IMR-90 (cell line): ENCODE results near the gene SLC10A3. TPM values are rescaled to one million over a fixed set of nuclear protein-coding genes. Genes with fewer than 3 reads are reported as not detected.

Source experiments
- ATAC-seq: fragments of 200-7000 bp; cut with Tn5 transposase; 2 replicates; pipeline ENCODE4 v1.9.1; 2020; ENCODE audit warnings: low read depth, mild to moderate bottlenecking, moderate library complexity
- BruUV-seq: library from RNA; stranded (reverse); fragments of 400-500 nt; replicated peaks from 2 replicates; lab custom pipeline; 2021; lab: Mats Ljungman, UMichigan
- CTCF ChIA-PET: fragments of 300-600 bp; formaldehyde crosslinking; extraction: SDS; loops from one replicate; lab custom pipeline; 2021; ENCODE audit warnings: antibody characterized with exemption; lab: Yijun Ruan, JAX
- POLR2A ChIA-PET: fragments of 300-600 bp; sonication (Branson Sonifier 250); formaldehyde crosslinking; loops from one replicate; lab custom pipeline; 2022; ENCODE audit warnings: antibody characterized with exemption; ENCODE audit not compliant: unreplicated experiment; lab: Charles Lee
- DNase-seq: peaks from one replicate; pipeline ENCODE4 v3.0.0; 2013
- H2AFZ ChIP-seq: replicated peaks from 2 replicates; pipeline ENCODE3; 2013; ENCODE audit warnings: low read length, mild to moderate bottlenecking; ENCODE audit not compliant: poor library complexity
- H2AK5ac ChIP-seq: 2 replicates; pipeline ENCODE4 v1.6.1; 2013; ENCODE audit warnings: low read depth, low read length, inconsistent platforms
- H2AK9ac ChIP-seq: replicated peaks from 2 replicates; pipeline ENCODE3; 2013; ENCODE audit warnings: mild to moderate bottlenecking, low read depth, low read length, moderate library complexity; ENCODE audit not compliant: poor library complexity
- H2BK120ac ChIP-seq: 2 replicates; pipeline ENCODE4 v1.6.1; 2013; ENCODE audit warnings: low read depth, low read length, inconsistent platforms
- H2BK15ac ChIP-seq: 3 replicates; pipeline ENCODE4 v1.6.1; 2013; ENCODE audit warnings: low read depth, low read length, inconsistent platforms
- H2BK20ac ChIP-seq: 2 replicates; pipeline ENCODE4 v1.6.1; 2013; ENCODE audit warnings: low read depth, mild to moderate bottlenecking, inconsistent platforms, low read length, moderate library complexity
- H2BK5ac ChIP-seq: 2 replicates; pipeline ENCODE4 v1.6.1; 2013; ENCODE audit warnings: mild to moderate bottlenecking, low read depth, low read length, inconsistent platforms; ENCODE audit not compliant: poor library complexity, severe bottlenecking
- H3K14ac ChIP-seq: replicated peaks from 2 replicates; pipeline ENCODE4 v1.6.1; 2013; ENCODE audit warnings: low read depth, low read length, inconsistent platforms
- H3K18ac ChIP-seq: 2 replicates; pipeline ENCODE4 v1.6.1; 2013; ENCODE audit warnings: low read depth, low read length, control low read depth
- H3K23ac ChIP-seq: 2 replicates; pipeline ENCODE4 v1.6.1; 2013; ENCODE audit warnings: low read depth, low read length, inconsistent platforms
- H3K27ac ChIP-seq: 2 replicates; pipeline ENCODE4 v1.5.1; 2013; ENCODE audit warnings: mild to moderate bottlenecking, control low read depth, low read length; ENCODE audit not compliant: insufficient read depth
- H3K27me3 ChIP-seq: 2 replicates; pipeline ENCODE4 v1.6.1; 2013; ENCODE audit warnings: low read length; ENCODE audit not compliant: control insufficient read depth, insufficient read depth
- H3K36me3 ChIP-seq: 2 replicates; pipeline ENCODE4 v1.6.1; 2013; ENCODE audit warnings: low read length, mixed read lengths; ENCODE audit not compliant: control insufficient read depth, insufficient read depth
- H3K4ac ChIP-seq: 2 replicates; pipeline ENCODE4 v1.6.1; 2013; ENCODE audit warnings: low read depth, low read length, inconsistent platforms
- H3K4me1 ChIP-seq: 2 replicates; pipeline ENCODE4 v1.6.1; 2013; ENCODE audit warnings: low read length, mixed read lengths; ENCODE audit not compliant: control insufficient read depth, insufficient read depth
- H3K4me2 ChIP-seq: 2 replicates; pipeline ENCODE4 v1.6.1; 2013; ENCODE audit warnings: low read depth, mild to moderate bottlenecking, control low read depth, low read length, moderate library complexity
- H3K4me3 ChIP-seq: 2 replicates; pipeline ENCODE4 v1.5.1; 2013; ENCODE audit warnings: low read depth, mild to moderate bottlenecking, control low read depth, low read length, moderate library complexity; ENCODE audit not compliant: insufficient read depth
- H3K56ac ChIP-seq: 2 replicates; pipeline ENCODE4 v1.6.1; 2013; ENCODE audit warnings: low read length, inconsistent platforms; ENCODE audit not compliant: insufficient read depth; ENCODE audit errors: extremely low read depth
- H3K79me1 ChIP-seq, 2 experiments: 2 replicates each; pipeline ENCODE4 v1.6.1; 2013; ENCODE audit warnings: low read length in 2 of 2, inconsistent platforms in 1 of 2, low read depth in 1 of 2
- H3K9ac ChIP-seq: 2 replicates; pipeline ENCODE4 v1.6.1; 2013; ENCODE audit warnings: low read depth, low read length, control low read depth
- H3K9me1 ChIP-seq: 2 replicates; pipeline ENCODE4 v1.6.1; 2013; ENCODE audit warnings: low read length, inconsistent platforms; ENCODE audit not compliant: insufficient read depth
- H3K9me3 ChIP-seq: 2 replicates; pipeline ENCODE4 v1.6.1; 2013; ENCODE audit warnings: low read length; ENCODE audit not compliant: control insufficient read depth, insufficient read depth
- H4K20me1 ChIP-seq: 2 replicates; pipeline ENCODE4 v1.6.1; 2013; ENCODE audit warnings: low read length, inconsistent platforms; ENCODE audit not compliant: insufficient read depth
- H4K5ac ChIP-seq: 2 replicates; pipeline ENCODE4 v1.6.1; 2013; ENCODE audit warnings: mild to moderate bottlenecking, low read depth, low read length, control low read depth
- H4K8ac ChIP-seq, 2 experiments: 2 replicates each; pipeline ENCODE4 v1.6.1; 2013; ENCODE audit warnings: low read depth in 2 of 2, low read length in 2 of 2, control low read depth in 1 of 2, inconsistent platforms in 1 of 2
- H4K91ac ChIP-seq: 2 replicates; pipeline ENCODE4 v1.6.1; 2013; ENCODE audit warnings: low read depth, low read length, inconsistent platforms; ENCODE audit not compliant: insufficient read depth
- MAFK ChIP-seq: IDR thresholded peaks from 2 replicates; pipeline ENCODE4 v1.6.1; 2012; ENCODE audit warnings: low read depth, low read length, improper control_type of control experiment
- MXI1 ChIP-seq: IDR thresholded peaks from 2 replicates; pipeline ENCODE4 v1.6.1; 2012; ENCODE audit warnings: low read depth, mild to moderate bottlenecking, low read length, moderate library complexity, borderline replicate concordance
- RAD21 ChIP-seq: IDR thresholded peaks from 2 replicates; pipeline ENCODE4 v1.6.1; 2012; ENCODE audit warnings: low read length, improper control_type of control experiment
- RCOR1 ChIP-seq: IDR thresholded peaks from 2 replicates; pipeline ENCODE4 v1.6.1; 2012; ENCODE audit warnings: mild to moderate bottlenecking, low read length, improper control_type of control experiment; ENCODE audit not compliant: insufficient replicate concordance
- USF2 ChIP-seq: fragments of 150-350 bp; IDR thresholded peaks from 2 replicates; pipeline ENCODE4 v1.6.1; 2017; ENCODE audit warnings: mild to moderate bottlenecking, antibody characterized with exemption, low read length, low read depth
- WGBS, 2 experiments: methylation state at CpG; one replicate each; pipeline versions ENCODE4 v1.1.5 to v1.1.7; 2013; ENCODE audit warnings: missing lambda C conversion rate in 2 of 2; ENCODE audit not compliant: insufficient read length in 1 of 2; ENCODE audit errors: extremely low coverage in 2 of 2; 5-methylcytosine and 5-hydroxymethylcytosine counted together
- dilution Hi-C: fragments of 300-500 bp; cut with HindIII; formaldehyde crosslinking; loops from one replicate; pipeline ENCODE4 v1.14.3; 2018; ENCODE audit warnings: low sequenced_read_pairs; ENCODE audit not compliant: unreplicated experiment
- in situ Hi-C: fragments of 300-500 bp; cut with MboI; formaldehyde crosslinking; loops from 3 replicates; pipeline ENCODE4 v1.14.3; 2019; ENCODE audit warnings: low sequenced_read_pairs, inconsistent platforms, mixed read lengths
- intact Hi-C: fragments of 100-400 bp; cut with micrococcal nuclease; formaldehyde crosslinking; loops from 2 replicates; pipeline ENCODE4 v1.10.0; 2022
- microRNA-seq, 2 experiments: library from miRNA; stranded (forward) in 1 of 2; unstranded in 1 of 2; fragments of 10-50 nt in 1 of 2; fragments of <30 nt in 1 of 2; gene quantifications in 1 of 2; microRNA quantifications in 1 of 2; one replicate each; pipeline versions ENCODE3 to v1.1.0; 2013 to 2020; ENCODE audit not compliant: insufficient read depth in 1 of 2, insufficient read length in 1 of 2, unreplicated experiment in 1 of 2
- polyA plus RNA-seq, 3 experiments: library from polyadenylated mRNA; depleted of rRNA; stranded (reverse); fragments of >200 nt; gene quantifications; 2 replicates each; pipeline ENCODE4 v1.2.3, GENCODE V29; 2012; ENCODE audit warnings: low replicate concordance in 1 of 3
- small RNA-seq, 5 experiments: library from RNA; depleted of rRNA; stranded (forward); fragments of <200 nt; gene quantifications; one replicate each; pipeline ENCODE3, GENCODE V24; 2012
- total RNA-seq: library from RNA; depleted of rRNA; stranded (reverse); fragments of >200 nt; gene quantifications from 2 replicates; pipeline ENCODE4 v1.2.3, GENCODE V29; 2012; rRNA removed

Gene SLC10A3
- total and polyA plus RNA-seq, 2 of the 4 experiments (the other 2 are of a cell fraction): 15.2 to 24.6 TPM

DNA sequence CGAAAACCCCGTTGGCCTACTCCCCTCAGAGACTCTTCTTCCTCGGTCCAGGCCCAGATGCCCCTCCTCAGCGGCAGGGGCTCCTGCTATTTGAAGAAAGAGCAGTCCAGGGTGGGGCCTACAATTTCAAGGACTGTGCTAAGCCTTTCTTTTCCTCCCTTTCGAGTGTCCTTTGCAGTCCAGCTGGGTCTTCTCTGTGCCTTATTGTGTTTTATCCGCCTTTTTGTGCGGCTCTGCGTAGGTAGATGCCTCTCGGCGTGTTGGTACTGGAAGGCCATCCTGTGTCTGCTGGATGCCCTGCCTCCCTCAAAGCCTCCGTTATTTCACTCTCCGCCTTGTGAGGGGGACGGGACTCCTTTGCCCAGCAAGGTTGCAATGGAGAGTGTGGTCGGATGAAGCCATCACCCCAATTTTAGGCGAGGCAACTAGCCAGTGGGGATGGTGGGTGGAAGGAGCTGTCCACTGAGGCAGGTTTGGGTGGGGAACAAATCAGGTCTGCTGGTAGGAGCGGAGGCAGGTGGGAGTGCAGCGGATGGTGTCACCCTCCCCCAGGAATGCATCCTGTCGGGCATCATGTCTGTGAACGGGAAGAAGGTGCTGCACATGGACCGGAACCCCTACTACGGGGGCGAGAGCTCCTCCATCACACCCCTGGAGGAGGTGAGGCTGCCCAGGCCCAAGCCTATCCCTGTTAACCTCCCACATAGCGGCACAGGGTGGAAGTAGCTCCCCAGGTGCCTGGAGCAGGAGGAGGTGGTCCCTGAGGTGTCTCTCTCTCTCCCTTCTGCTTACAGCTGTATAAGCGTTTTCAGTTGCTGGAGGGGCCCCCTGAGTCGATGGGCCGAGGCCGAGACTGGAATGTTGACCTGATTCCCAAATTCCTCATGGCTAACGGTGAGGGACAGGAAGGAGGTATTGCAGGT lies 52.2 kb downstream of the SLC10A3 start:
- ATAC-seq (peak; percentile 2; the same call in 1 of the 2 replicates), DNase-seq (no peak)
- Histone ChIP-seq H3K4me3 (peak overlapping the region; percentile 98), H3K4me1 (peaks cover 3% of the 10 kb centered on the region), H2BK5ac (peak overlapping the region; percentile 100), H3K36me3 (peaks cover 52% of the 10 kb centered on the region), H4K20me1 (peaks cover 14% of the 10 kb centered on the region), H3K9me1 (no peaks in the 10 kb centered on the region), H2AFZ (peak overlapping the region; percentile 43), H2AK5ac (peak overlapping the region; percentile 81), H3K9me3 (no peaks in the 10 kb centered on the region; the same call in 1 of the 2 replicates), H2BK15ac (no peak overlapping the region; the same call in 2 of the 3 replicates), H4K8ac (peak overlapping the region; percentile 13 to 86; a peak in 2 of 4 replicates), H3K27ac (peak overlapping the region; percentile 95), H3K23ac (peak overlapping the region; percentile 33), H3K4ac (peak overlapping the region; percentile 89), H3K9ac (peak overlapping the region; percentile 86), H3K14ac (peak overlapping the region; percentile 48), H4K91ac (peak overlapping the region; percentile 56), H3K27me3 (no peaks in the 10 kb centered on the region), H3K56ac (peak overlapping the region; percentile 71), H2BK20ac (no peak overlapping the region), H4K5ac (peak overlapping the region; percentile 35), H3K79me1 (peaks cover 0 to 12% of the 10 kb centered on the region in 2 experiments; a peak in 1 of 4 replicates), H2BK120ac (no peak overlapping the region), H2AK9ac (peak overlapping the region; percentile 78), H3K18ac (no peak overlapping the region), H3K4me2 (peak overlapping the region; percentile 95)
- no peak for TF ChIP-seq MAFK
- TF ChIP-seq USF2: no peak
- TF ChIP-seq RAD21: no peak
- no peak for TF ChIP-seq RCOR1
- no peak for TF ChIP-seq MXI1
- in situ Hi-C loops (no loop called here), intact Hi-C loops (no loop called here), dilution Hi-C loops (no loop called here)
- 52% methylated on average over 6 of the region's 28 CpGs; no CpG with 5 or more reads in 1 of the 2 experiments for WGBS, 2 experiments
- no TSS peak for BruUV-seq
- ChIA-PET POLR2A (interaction anchor here (1.5 kb wide), 1 partner anchor 9 kb away, joined by 3 read pairs; no protein-coding TSS in a partner anchor), CTCF (interaction anchor here (0.6 kb wide), 1 partner anchor 14 kb away, joined by 5 read pairs; no protein-coding TSS in a partner anchor)

Small RNAs within 50 kb of the gene (microRNA-seq; reads per million reads assigned to microRNA genes)
- gene MIR6858 (ENCODE audit: insufficient read depth in 1 of 2, insufficient read length in 1 of 2, unreplicated experiment in 1 of 2): 0 to 3.3 reads per million in 2 experiments
- gene RN7SL697P (ENCODE audit: insufficient read depth, insufficient read length): not detected

Small RNAs within 50 kb of the gene (small RNA-seq; reads per million reads assigned to genes)
- gene MIR6858 (0 reads per million in 5 experiments), gene RN7SL697P (0 reads per million in 5 experiments)

Other genes with a start within 250 kb of the SLC10A3 start
- gene OPN1MW3, start 233.0 kb downstream of the SLC10A3 start, total RNA-seq: not detected in 2 replicates
- not detected in 2 replicates for gene OPN1MW3, start 233.0 kb downstream of the SLC10A3 start, polyA plus RNA-seq (2012; rRNA removed)
- gene TEX28, start 195.5 kb downstream of the SLC10A3 start, total RNA-seq: not detected in 2 replicates
- gene TEX28, start 195.5 kb downstream of the SLC10A3 start, polyA plus RNA-seq (2012; rRNA removed): not detected in 2 replicates
- gene TKTL1, start 194.8 kb downstream of the SLC10A3 start, total RNA-seq: not detected in 2 replicates
- not detected in 2 replicates for gene TKTL1, start 194.8 kb downstream of the SLC10A3 start, polyA plus RNA-seq (2012; rRNA removed)
- 1,356 and 1,443 TPM in 2 replicates for gene FLNA, start 116.0 kb downstream of the SLC10A3 start, total RNA-seq
- 1,357 and 1,435 TPM in 2 replicates for gene FLNA, start 116.0 kb downstream of the SLC10A3 start, polyA plus RNA-seq (2012; rRNA removed)
- 9.9 and 11.4 TPM in 2 replicates for gene EMD, start 111.3 kb downstream of the SLC10A3 start, total RNA-seq
- 68.8 and 80.6 TPM in 2 replicates for gene EMD, start 111.3 kb downstream of the SLC10A3 start, polyA plus RNA-seq (2012; rRNA removed)
- gene RPL10, start 92.3 kb downstream of the SLC10A3 start, total RNA-seq: 1,582 and 1,900 TPM in 2 replicates
- gene RPL10, start 92.3 kb downstream of the SLC10A3 start, polyA plus RNA-seq (2012; rRNA removed): 4,696 and 7,467 TPM in 2 replicates
- gene DNASE1L1, start 81.4 kb downstream of the SLC10A3 start, total RNA-seq: 42.5 and 51.4 TPM in 2 replicates
- 54.7 and 55.5 TPM in 2 replicates for gene DNASE1L1, start 81.4 kb downstream of the SLC10A3 start, polyA plus RNA-seq (2012; rRNA removed)
- gene TAFAZZIN, start 79.1 kb downstream of the SLC10A3 start, total RNA-seq: 4.4 and 4.8 TPM in 2 replicates
- gene TAFAZZIN, start 79.1 kb downstream of the SLC10A3 start, polyA plus RNA-seq (2012; rRNA removed): 24.4 and 26.6 TPM in 2 replicates
- gene ATP6AP1, start 62.0 kb downstream of the SLC10A3 start, total RNA-seq: 13.8 and 13.9 TPM in 2 replicates
- 96.7 and 98.4 TPM in 2 replicates for gene ATP6AP1, start 62.0 kb downstream of the SLC10A3 start, polyA plus RNA-seq (2012; rRNA removed)
- 113 and 117 TPM in 2 replicates for gene GDI1, start 53.5 kb downstream of the SLC10A3 start, total RNA-seq
- gene GDI1, start 53.5 kb downstream of the SLC10A3 start, polyA plus RNA-seq (2012; rRNA removed): 291 and 331 TPM in 2 replicates
- gene FAM50A, start 46.5 kb downstream of the SLC10A3 start, total RNA-seq: 46.4 and 65.5 TPM in 2 replicates
- gene FAM50A, start 46.5 kb downstream of the SLC10A3 start, polyA plus RNA-seq (2012; rRNA removed): 107 and 119 TPM in 2 replicates
- 4.3 and 8.1 TPM in 2 replicates for gene PLXNA3, start 32.3 kb downstream of the SLC10A3 start, total RNA-seq
- 111 and 126 TPM in 2 replicates for gene PLXNA3, start 32.3 kb downstream of the SLC10A3 start, polyA plus RNA-seq (2012; rRNA removed)
- gene LAGE3, start 11.3 kb downstream of the SLC10A3 start, total RNA-seq: 3.6 and 6.4 TPM in 2 replicates
- gene LAGE3, start 11.3 kb downstream of the SLC10A3 start, polyA plus RNA-seq (2012; rRNA removed): 14.8 and 17.6 TPM in 2 replicates
- gene UBL4A, start 4.0 kb downstream of the SLC10A3 start, total RNA-seq: 21.4 and 28.3 TPM in 2 replicates
- gene UBL4A, start 4.0 kb downstream of the SLC10A3 start, polyA plus RNA-seq (2012; rRNA removed): 22.2 and 24.6 TPM in 2 replicates
- 14.0 and 15.0 TPM in 2 replicates for gene FAM3A, start 25.6 kb upstream of the SLC10A3 start, total RNA-seq
- 47.2 and 52.0 TPM in 2 replicates for gene FAM3A, start 25.6 kb upstream of the SLC10A3 start, polyA plus RNA-seq (2012; rRNA removed)
- gene G6PD, start 56.2 kb upstream of the SLC10A3 start, total RNA-seq: 60.0 and 77.1 TPM in 2 replicates
- gene G6PD, start 56.2 kb upstream of the SLC10A3 start, polyA plus RNA-seq (2012; rRNA removed): 174 and 213 TPM in 2 replicates
- gene IKBKG, start 57.0 kb upstream of the SLC10A3 start, total RNA-seq: 13.9 and 16.5 TPM in 2 replicates
- 38.2 and 41.3 TPM in 2 replicates for gene IKBKG, start 57.0 kb upstream of the SLC10A3 start, polyA plus RNA-seq (2012; rRNA removed)
- not detected in 2 replicates for gene CTAG1A, start 94.5 kb upstream of the SLC10A3 start, total RNA-seq
- not detected in 2 replicates for gene CTAG1A, start 94.5 kb upstream of the SLC10A3 start, polyA plus RNA-seq (2012; rRNA removed)
- not detected in 2 replicates for gene CTAG1B, start 128.7 kb upstream of the SLC10A3 start, total RNA-seq
- gene CTAG1B, start 128.7 kb upstream of the SLC10A3 start, polyA plus RNA-seq (2012; rRNA removed): not detected in 2 replicates
- 23.6 and 27.1 TPM in 2 replicates for gene CTAG2, start 162.9 kb upstream of the SLC10A3 start, total RNA-seq
- gene CTAG2, start 162.9 kb upstream of the SLC10A3 start, polyA plus RNA-seq (2012; rRNA removed): 42.5 and 59.8 TPM in 2 replicates